ENCODE data around the gene FAM81A.
"Not testable (repeated sequence)": the region's sequence is repeated elsewhere in the genome, so short reads cannot be mapped to it uniquely, and the experiment has no call there.

Gene FAM81A

GRCh38 chr15:59428898-59429297 is 9.1 kb upstream of the FAM81A start:
- DNase-seq: not testable (repeated sequence)

- no peak for DNase-seq
These were observed 5.6 kb upstream of the FAM81A start for GRCh38 chr15:59432389-59432788.

DNA sequence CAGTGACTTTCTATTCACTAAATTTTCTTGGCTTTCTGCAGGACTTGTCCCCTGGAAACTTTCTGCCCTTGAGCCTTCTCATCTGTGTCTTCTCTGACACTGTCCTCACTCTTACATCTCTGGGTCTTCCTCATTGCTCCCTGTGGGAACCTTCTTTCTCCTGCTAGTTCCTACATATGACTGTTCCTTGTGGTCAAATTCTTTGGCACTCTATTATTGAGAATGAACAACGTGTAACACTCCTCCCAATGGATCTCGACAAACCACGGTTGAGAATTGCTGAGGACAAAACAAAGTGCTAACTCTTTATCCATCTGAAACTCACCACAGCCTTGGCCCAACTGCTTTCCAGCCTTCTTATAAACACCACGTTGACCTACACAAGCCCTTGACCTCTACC is 3.5 kb upstream of the FAM81A start:
- DNase-seq: no peak

DNA sequence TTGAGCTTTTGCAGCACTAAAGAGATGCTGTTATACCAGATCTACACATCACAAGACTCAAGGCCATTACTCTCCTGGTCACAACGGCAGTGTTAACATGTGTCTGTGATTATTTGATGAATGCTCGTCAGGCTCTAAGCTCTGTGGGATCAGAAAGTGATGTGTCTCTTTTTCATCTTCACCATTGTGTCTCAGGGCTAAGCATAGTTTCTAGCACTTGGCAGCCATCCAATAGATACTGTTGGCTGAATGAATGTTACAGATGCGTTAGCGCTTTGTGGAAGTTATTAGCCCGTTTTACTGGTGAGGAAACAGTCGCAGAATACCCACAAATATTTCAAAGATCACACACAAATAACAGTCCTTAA is 1.2 kb upstream of the FAM81A start:
- no peak for DNase-seq

DNA sequence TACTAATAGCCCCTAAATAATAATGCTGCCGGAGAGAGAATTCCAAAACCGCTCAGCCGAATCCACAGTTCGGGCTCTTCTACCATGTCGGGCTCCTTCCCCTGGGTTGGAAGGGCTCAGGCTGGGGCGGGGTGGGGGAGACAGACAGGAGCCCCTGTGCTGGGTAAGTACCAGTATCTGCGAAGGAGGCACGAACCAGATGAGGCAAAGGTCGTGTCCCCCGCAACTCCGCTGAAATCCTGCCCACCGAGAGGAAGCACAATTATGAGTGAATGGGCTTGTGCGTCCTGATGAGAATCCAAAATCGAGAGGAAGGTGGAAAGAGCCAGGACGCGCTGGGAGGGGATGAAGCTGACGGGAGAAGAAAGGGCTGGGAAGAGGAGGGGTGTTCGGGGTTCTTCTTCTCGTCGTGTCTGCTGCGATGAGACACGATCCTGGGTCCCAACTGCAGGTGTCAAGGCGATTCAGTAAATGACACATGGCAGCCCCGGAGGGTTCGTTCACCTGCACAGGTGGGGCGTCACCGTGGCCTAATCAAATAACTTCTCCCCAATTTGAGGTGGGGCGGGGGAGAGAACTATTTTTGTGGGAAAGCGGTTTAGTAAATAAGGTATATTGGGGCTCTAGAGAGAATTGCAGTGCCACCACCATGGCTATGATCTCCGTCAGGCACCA is 707 bp upstream of the FAM81A start:
- no peak for DNase-seq

GRCh38 chr15:59438625-59439290 is 772 bp downstream of the FAM81A start:
- no peak for DNase-seq

DNA sequence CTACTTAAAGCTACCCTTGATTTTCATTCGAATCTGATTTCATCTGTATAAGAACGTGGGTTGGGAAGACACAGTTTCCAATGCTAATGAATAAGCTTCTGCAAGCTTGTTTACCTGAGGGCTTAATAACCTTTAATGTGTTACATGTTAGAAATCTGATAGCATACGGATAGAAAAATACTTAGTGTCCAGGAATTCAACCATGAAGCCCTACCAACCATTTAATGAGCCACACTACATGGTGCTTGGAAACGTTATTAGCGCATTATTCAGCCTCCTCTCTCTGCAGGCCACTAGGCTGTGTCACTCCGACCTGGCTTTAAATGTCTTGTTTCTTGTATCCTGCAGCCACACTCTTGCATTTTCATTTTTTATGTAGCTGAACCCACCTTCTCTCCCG is 1.6 kb downstream of the FAM81A start:
- no peak for DNase-seq

DNA sequence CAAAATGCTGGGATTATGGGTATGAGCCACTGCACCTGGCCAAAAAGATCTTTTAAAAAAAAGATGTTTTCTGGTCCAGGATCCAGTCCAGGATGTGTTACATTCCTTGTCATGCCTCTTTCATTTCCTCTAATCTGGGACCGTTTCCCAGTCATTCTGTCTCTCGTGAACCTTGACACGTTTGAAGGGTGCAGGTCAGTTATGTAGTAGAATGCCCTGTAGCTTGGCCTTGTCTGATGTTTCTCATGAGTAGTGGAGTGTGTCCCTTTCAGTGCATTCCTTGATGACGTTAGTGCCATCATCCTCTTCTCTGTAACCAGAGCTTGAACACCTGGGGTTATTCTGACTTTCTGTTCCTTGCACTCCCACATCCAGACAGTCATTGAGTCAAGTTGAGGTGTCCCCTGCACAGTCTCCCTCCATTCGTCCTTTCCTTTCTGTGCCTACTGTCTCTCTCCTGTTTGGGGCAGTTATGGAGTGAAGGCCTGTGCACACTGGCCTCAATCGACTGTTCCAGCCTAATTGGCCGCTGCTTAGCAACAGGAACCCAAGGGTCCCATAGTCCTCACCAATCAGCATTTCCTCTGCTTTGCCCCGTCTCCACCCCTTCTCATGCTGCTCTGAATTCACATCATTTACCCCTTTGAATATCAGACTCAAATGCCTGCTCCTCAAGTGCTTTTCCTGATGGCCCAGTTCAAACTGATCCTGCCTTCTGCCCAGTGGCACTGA is 5.5 kb downstream of the FAM81A start:
- no peak for DNase-seq

- DNase-seq: no peak
These were observed 6.3 kb downstream of the FAM81A start for GRCh38 chr15:59444081-59444835.

DNA sequence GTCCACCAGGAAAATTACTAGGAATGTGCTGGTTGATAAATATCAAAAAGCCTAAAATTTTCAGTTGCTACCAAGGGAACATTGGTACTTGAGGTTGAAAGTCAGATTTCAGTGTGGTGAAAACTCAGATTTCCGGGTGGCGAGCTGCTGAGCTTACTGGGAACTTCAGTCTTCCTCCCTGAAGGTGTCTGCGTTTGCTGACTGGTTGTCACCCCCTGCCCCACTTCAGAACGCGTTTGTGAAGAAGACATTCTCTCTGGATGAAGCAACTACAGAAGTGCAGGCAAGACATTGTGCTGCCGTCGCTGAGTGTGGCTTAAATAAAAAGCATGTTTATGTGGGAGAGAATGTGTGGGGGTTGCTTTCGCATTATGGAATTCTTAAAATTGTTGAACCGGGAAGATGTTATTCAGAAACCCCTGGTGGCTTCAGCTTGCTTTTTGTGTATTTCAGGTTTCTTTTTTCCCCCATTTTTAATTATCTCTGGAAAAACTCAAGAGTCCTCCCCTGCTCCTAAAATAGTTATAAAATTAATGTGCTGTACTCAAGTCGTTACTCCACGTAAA is 7.1 kb downstream of the FAM81A start:
- no peak for DNase-seq

- DNase-seq: no peak
These were observed 8.4 kb downstream of the FAM81A start for GRCh38 chr15:59446232-59446957.

- no peak for DNase-seq
These were observed 9.4 kb downstream of the FAM81A start for GRCh38 chr15:59447367-59447766.

- no peak for DNase-seq
These were observed 10.9 kb downstream of the FAM81A start for GRCh38 chr15:59448871-59449270.

GRCh38 chr15:59453474-59454215 is 15.7 kb downstream of the FAM81A start:
- no peak for DNase-seq

- DNase-seq: no peak
These were observed 18.1 kb downstream of the FAM81A start for GRCh38 chr15:59456114-59456513.

DNA sequence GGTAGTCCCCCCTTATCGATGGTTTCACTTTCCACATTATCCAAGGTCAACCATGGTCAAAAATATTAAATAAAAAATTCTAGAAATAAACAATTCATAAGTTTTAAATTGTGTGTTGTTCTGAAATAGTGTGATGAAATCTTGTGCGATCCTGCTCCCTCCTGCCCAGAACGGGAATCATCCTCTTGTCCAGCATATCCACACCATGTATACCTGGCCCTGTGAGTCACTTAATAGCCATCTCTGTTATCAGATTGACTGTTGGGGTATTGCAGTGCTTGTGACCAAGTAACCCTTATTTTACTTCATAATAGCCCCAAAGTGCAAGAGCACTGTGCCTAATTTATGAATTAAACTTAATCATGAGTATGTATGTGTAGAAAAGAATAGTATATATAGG is 19.1 kb downstream of the FAM81A start:
- DNase-seq: no peak

DNA sequence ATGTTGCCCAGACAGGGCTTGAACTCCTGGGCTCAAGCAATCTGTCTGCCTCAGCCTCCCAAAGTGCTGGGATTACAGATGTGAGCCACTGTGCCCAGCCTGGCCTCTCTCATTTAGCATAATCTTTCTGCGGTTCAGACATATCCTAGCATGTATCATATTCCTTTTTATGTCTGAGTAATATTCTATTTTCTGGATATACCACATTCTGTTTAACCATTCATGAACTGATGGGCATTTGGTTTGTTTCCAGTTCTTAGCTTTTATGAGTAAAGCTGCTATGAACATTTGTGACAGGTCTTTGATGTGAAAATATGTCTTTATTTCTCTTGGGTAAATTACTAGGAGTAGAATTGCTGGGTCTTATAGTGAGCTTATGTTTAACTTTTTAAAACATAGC is 23.5 kb downstream of the FAM81A start:
- no peak for DNase-seq

DNA sequence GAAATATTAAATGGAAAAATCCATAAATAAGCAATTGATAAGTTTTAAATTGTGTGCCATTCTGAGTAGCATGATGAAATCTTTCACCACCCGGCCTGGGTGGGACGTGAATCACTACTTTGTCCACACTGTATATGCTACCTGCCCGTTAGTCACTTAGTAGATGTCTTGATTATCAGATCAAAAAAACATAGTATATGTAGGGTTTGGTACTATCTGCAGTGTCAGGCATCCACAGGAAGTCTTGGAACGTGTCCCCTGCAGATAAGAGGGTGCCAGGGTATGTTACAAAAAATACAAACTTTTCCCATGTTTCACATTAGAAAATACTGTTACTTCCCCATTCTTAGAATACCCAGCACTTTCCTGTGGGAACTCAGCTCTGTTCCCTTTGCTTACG is 35.2 kb downstream of the FAM81A start:
- no peak for DNase-seq

GRCh38 chr15:59475161-59475560 is 37.2 kb downstream of the FAM81A start:
- not testable (repeated sequence) for DNase-seq

GRCh38 chr15:59484399-59484798 is 46.4 kb downstream of the FAM81A start:
- no peak for DNase-seq

DNA sequence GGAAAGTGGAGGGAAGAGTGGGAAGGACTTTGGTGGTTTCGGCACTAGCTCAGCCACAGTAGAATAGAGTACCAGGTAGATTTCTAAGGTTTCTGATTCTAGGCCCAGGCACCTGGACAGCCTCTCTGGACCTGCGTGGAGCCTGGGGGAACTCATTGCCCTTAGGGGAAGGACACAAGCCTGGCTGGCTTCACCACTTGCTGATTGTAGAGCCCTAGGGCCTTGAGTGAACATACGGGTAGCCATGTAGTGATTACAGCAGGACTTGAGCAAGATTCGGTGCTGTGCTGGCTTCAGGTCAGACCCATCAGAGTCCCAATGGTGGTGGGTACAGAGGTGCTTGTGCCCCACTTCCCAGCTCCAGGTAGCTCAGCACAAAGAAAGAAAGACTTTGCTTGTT is 47.0 kb downstream of the FAM81A start:
- DNase-seq: no peak

DNA sequence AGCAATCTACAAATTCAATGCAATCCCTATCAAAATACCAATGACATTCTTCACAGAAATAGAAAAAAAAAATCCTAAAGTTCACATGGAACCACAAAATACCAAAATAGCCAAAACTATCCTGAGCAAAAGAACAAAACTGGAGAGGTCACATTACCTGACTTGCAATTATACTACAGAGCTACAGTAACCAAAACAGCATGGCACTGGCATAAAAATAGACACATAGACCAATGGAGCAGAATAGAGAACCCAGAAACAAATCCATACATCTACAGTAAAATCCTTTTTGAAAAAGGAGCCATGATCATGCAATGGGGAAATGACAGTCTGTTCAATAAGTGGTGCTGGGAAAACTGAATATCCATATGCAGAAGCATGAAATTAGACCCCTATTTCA is 51.5 kb downstream of the FAM81A start:
- not testable (repeated sequence) for DNase-seq

All from effector CD4-positive, alpha-beta T cell (primary cell).